Measurements from ENCODE around the gene CCDC14.
"Not testable (repeated sequence)": the region's sequence is repeated elsewhere in the genome, so short reads cannot be mapped to it uniquely, and the experiment has no call there.

GRCh38 chr3:123979525-123980501 is 18.8 kb upstream of the CCDC14 start:
- TF ChIP-seq CTCF (IDR thresholded peaks at IDR 0.05; ENCODE audit: insufficient read depth, low read length), result peak; percentile 25
- TF ChIP-seq REST (IDR thresholded peaks at IDR 0.05; ENCODE audit: insufficient replicate concordance, low read depth); POLR2AphosphoS5 (IDR thresholded peaks at IDR 0.05; ENCODE audit: low read depth); SPI1 (IDR thresholded peaks at IDR 0.05; ENCODE audit: borderline replicate concordance, low read depth); GABPA (IDR thresholded peaks at IDR 0.05; ENCODE audit: low read depth): not testable (repeated sequence)
